Smooth muscle cell (in vitro differentiated cells): ENCODE results near the gene HIVEP2. TPM values are rescaled to one million over a fixed set of nuclear protein-coding genes. Genes with fewer than 3 reads are reported as not detected.
A peak's percentile ranks its signal among the peaks of the same experiment; 100 is the strongest.

Experiments
- DNase-seq: peaks from one replicate; lab custom pipeline; 2025; ENCODE audit not compliant: unreplicated experiment; lab: John Stamatoyannopoulos, UW
- H2AFZ ChIP-seq: fragments of 200-600 bp; sonication (generic); 2 replicates; pipeline ENCODE4 v1.6.0; 2016; ENCODE audit warnings: antibody characterized with exemption, low read depth, mild to moderate bottlenecking
- H3F3A ChIP-seq: fragments of 200-600 bp; sonication (generic); 2 replicates; pipeline ENCODE4 v1.6.0; 2017; ENCODE audit warnings: antibody characterized with exemption, low read depth
- H3K27ac ChIP-seq: fragments of 200-600 bp; sonication (generic); 2 replicates; pipeline ENCODE4 v1.5.1; 2016; ENCODE audit warnings: low read depth, mild to moderate bottlenecking
- H3K27me3 ChIP-seq: fragments of 200-600 bp; sonication (generic); 2 replicates; pipeline ENCODE4 v1.6.1; 2016; ENCODE audit warnings: low read depth, mild to moderate bottlenecking
- H3K36me3 ChIP-seq: fragments of 200-600 bp; sonication (generic); 2 replicates; pipeline ENCODE4 v1.5.1; 2016; ENCODE audit warnings: low read depth
- H3K4me1 ChIP-seq: fragments of 200-600 bp; sonication (generic); 2 replicates; pipeline ENCODE4 v1.5.1; 2016; ENCODE audit warnings: low read depth
- H3K4me2 ChIP-seq: fragments of 200-600 bp; sonication (generic); 2 replicates; pipeline ENCODE4 v1.6.0; 2016; ENCODE audit warnings: mild to moderate bottlenecking
- H3K4me3 ChIP-seq: fragments of 200-600 bp; sonication (generic); 2 replicates; pipeline ENCODE4 v1.5.1; 2016; ENCODE audit warnings: mild to moderate bottlenecking
- H3K79me2 ChIP-seq: fragments of 200-600 bp; sonication (generic); 2 replicates; pipeline ENCODE4 v1.6.0; 2016; ENCODE audit warnings: low read depth, mild to moderate bottlenecking
- H3K9ac ChIP-seq: fragments of 200-600 bp; sonication (generic); 2 replicates; pipeline ENCODE4 v1.6.0; 2016; ENCODE audit warnings: low read depth
- H3K9me3 ChIP-seq: fragments of 200-600 bp; sonication (generic); replicated peaks from 2 replicates; pipeline ENCODE4 v1.5.1; 2016; ENCODE audit warnings: low read depth
- H4K20me1 ChIP-seq: fragments of 200-600 bp; sonication (generic); 2 replicates; pipeline ENCODE4 v1.6.0; 2016; ENCODE audit warnings: low read depth
- CTCF ChIP-seq: fragments of 200-600 bp; sonication (generic); IDR thresholded peaks from 2 replicates; pipeline ENCODE4 v1.5.1; 2017; ENCODE audit warnings: borderline replicate concordance, mild to moderate bottlenecking, antibody characterized with exemption; ENCODE audit not compliant: insufficient read depth, poor library complexity, severe bottlenecking
- WGBS: methylation state at CpG from one replicate; pipeline ENCODE4 v1.1.7; 2016; ENCODE audit warnings: low lambda C conversion rate; 5-methylcytosine and 5-hydroxymethylcytosine counted together
- polyA plus RNA-seq: library from polyadenylated mRNA; unstranded; fragments of >200 nt; fragmentation: Nextera tagmentation; extraction: Ambion mirVana; gene quantifications from 2 replicates; pipeline ENCODE4 v1.2.1, GENCODE V29; 2016
- total RNA-seq: library from RNA; depleted of rRNA; stranded (reverse); fragments of >200 nt; gene quantifications from 2 replicates; pipeline ENCODE4 v1.2.3, GENCODE V29; 2014

The HIVEP2 gene
- total and polyA plus RNA-seq, 2 experiments from 2014 or later = 3.2 to 12.5 TPM

DNA sequence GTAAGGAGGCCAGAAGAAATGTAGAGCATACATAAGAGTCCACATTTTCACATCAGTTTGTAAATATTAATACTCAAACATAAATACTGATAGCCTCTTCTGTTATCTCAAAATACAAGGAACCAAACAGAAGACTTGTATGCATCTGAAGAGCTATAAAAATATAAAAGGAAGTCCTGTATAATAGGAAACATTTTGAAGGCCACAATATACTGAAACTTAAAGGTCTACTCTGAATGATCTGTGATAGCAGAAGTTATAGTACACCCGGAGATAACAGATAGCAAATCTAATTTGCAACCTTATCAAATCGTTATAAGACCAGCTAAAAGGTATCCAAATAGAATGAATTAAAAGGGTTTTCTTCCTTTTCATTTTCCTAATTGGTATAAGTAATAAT is 111.2 kb downstream of the HIVEP2 start:
- no peaks in the 10 kb centered on the region for H4K20me1 ChIP-seq
- H3K9ac ChIP-seq = peak overlapping the region; percentile 7
- H3K27me3 ChIP-seq = no peaks in the 10 kb centered on the region
- 93% methylated on average over 2 of the region's 2 CpGs for WGBS
- no peaks in the 10 kb centered on the region for H3K36me3 ChIP-seq
- peaks cover 15% of the 10 kb centered on the region for H3K79me2 ChIP-seq
- H3K27ac ChIP-seq = peak overlapping the region; percentile 81
- H3K9me3 ChIP-seq = no peaks in the 10 kb centered on the region
- no peaks in the 10 kb centered on the region for H3F3A ChIP-seq
- no peak for TF ChIP-seq CTCF
- no peaks in the 10 kb centered on the region for H3K4me1 ChIP-seq
- H2AFZ ChIP-seq = no peak overlapping the region
- H3K4me2 ChIP-seq = peak overlapping the region; percentile 75
- no peak overlapping the region for H3K4me3 ChIP-seq
- DNase-seq = no peak

DNA sequence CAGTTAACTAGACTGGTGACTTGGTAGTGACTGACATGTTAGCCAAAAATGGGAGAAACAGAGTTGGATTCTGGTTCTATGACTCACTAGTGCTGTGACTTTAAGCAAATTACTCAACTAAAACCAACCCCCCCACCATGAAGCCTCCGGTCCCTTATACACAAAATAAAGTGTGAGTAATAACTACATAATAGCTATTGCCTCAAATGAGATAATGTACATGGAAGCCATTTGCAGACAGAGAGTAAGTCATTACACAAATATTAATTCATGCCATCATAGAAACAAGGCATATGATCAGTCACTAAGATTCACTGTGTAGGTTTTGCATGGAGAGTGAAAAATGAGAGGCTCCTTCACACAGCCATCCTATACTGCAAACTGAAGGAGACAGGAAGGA is 111.9 kb downstream of the HIVEP2 start:
- H3K79me2 ChIP-seq = peaks cover 11% of the 10 kb centered on the region
- no peaks in the 10 kb centered on the region for H3K4me1 ChIP-seq
- 0% methylated on average over 1 of the region's 1 CpG for WGBS
- no peak overlapping the region for H3K4me3 ChIP-seq
- H4K20me1 ChIP-seq = no peaks in the 10 kb centered on the region
- TF ChIP-seq CTCF = no peak
- H3K27me3 ChIP-seq = no peaks in the 10 kb centered on the region
- H3K9ac ChIP-seq = peak overlapping the region; percentile 7
- no peak overlapping the region for H2AFZ ChIP-seq
- no peak for DNase-seq
- H3K9me3 ChIP-seq = no peaks in the 10 kb centered on the region
- no peaks in the 10 kb centered on the region for H3F3A ChIP-seq
- H3K27ac ChIP-seq = peak overlapping the region; percentile 81
- H3K4me2 ChIP-seq = peak overlapping the region; percentile 75
- H3K36me3 ChIP-seq = no peaks in the 10 kb centered on the region

DNA sequence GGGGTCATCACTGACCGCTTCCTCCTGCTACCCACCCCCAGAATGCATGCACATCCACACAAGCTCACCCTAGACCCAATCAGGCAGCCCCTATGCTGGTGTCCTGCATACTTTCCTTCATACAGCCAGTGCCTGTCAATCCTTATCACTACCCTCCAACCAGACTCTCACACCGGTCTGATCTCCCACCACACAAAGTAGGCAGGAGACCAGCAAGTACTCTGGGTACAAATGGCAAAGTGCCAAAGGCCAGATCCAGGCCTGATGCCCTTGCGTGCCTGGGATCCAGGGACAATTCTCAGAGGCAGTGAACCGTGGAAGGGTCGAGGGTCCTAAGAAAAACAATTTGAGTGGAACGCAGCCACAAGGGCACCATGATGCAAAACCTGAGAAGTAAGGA is 114.2 kb downstream of the HIVEP2 start:
- no peak overlapping the region for H3K27ac ChIP-seq
- no peak overlapping the region for H3K9ac ChIP-seq
- H4K20me1 ChIP-seq = no peaks in the 10 kb centered on the region
- no peaks in the 10 kb centered on the region for H3K4me1 ChIP-seq
- H3K27me3 ChIP-seq = no peaks in the 10 kb centered on the region
- H3K4me2 ChIP-seq = no peak overlapping the region
- no peak overlapping the region for H3K4me3 ChIP-seq
- no peaks in the 10 kb centered on the region for H3K79me2 ChIP-seq
- H3K36me3 ChIP-seq = no peaks in the 10 kb centered on the region
- no peak overlapping the region for H2AFZ ChIP-seq
- no peak for TF ChIP-seq CTCF
- no peak for DNase-seq
- no peaks in the 10 kb centered on the region for H3K9me3 ChIP-seq
- WGBS = 97% methylated on average over 6 of the region's 6 CpGs
- peaks cover 3% of the 10 kb centered on the region for H3F3A ChIP-seq

GRCh38 chr6:142830116-142830710 is 114.8 kb downstream of the HIVEP2 start:
- Histone ChIP-seq H2AFZ (no peak overlapping the region), H3K9ac (no peak overlapping the region), H3K79me2 (no peaks in the 10 kb centered on the region), H4K20me1 (no peaks in the 10 kb centered on the region), H3K4me3 (no peak overlapping the region), H3K36me3 (no peaks in the 10 kb centered on the region), H3K27me3 (no peaks in the 10 kb centered on the region), H3K9me3 (no peaks in the 10 kb centered on the region), H3F3A (peaks cover 3% of the 10 kb centered on the region), H3K4me2 (no peak overlapping the region), H3K27ac (no peak overlapping the region), H3K4me1 (no peaks in the 10 kb centered on the region)
- no peak for TF ChIP-seq CTCF
- WGBS = 94% methylated on average over 5 of the region's 5 CpGs
- no peak for DNase-seq
